Skeletal muscle tissue (tissue), 4 donors: ENCODE measurements around the gene MZF1. TPM values are rescaled to one million over a fixed set of nuclear protein-coding genes. Genes with fewer than 3 reads are reported as not detected.

Experiments used
- H3K27ac ChIP-seq: one replicate; pipeline ENCODE4 v1.7.0; 2013; ENCODE audit warnings: mild to moderate bottlenecking, low read depth, low read length, inconsistent platforms
- H3K27me3 ChIP-seq, 3 donors: one replicate each; pipeline ENCODE4 v1.7.0; 2013; ENCODE audit warnings: low read length in 3 of 3; ENCODE audit not compliant: control insufficient read depth in 3 of 3, insufficient read depth in 3 of 3
- H3K36me3 ChIP-seq, 3 donors: one replicate each; pipeline ENCODE4 v1.7.0; 2013; ENCODE audit warnings: low read length in 3 of 3; ENCODE audit not compliant: control insufficient read depth in 3 of 3, insufficient read depth in 3 of 3
- H3K4me1 ChIP-seq, 3 donors: one replicate each; pipeline ENCODE4 v1.7.0; 2013; ENCODE audit warnings: low read length in 3 of 3, mild to moderate bottlenecking in 3 of 3; ENCODE audit not compliant: control insufficient read depth in 3 of 3, insufficient read depth in 3 of 3
- H3K4me3 ChIP-seq, 3 donors: one replicate each; pipeline ENCODE4 v1.7.0; 2013; ENCODE audit warnings: low read length in 3 of 3
- H3K9ac ChIP-seq, 3 donors: one replicate each; pipeline ENCODE4 v1.7.0; 2013; ENCODE audit warnings: low read length in 3 of 3, mild to moderate bottlenecking in 3 of 3, moderate library complexity in 2 of 3, low read depth in 1 of 3
- H3K9me3 ChIP-seq, 3 donors: one replicate each; pipeline ENCODE4 v1.7.0; 2013; ENCODE audit warnings: low read length in 3 of 3; ENCODE audit not compliant: control insufficient read depth in 3 of 3
- total RNA-seq: library from RNA; depleted of rRNA; stranded (reverse); fragments of >200 nt; gene quantifications from one replicate; pipeline ENCODE4 v1.2.3, GENCODE V29; 2014
- donor health status: Osteomylitis.

The MZF1 gene
- total RNA-seq, 1 donor from 2014 or later, result 6.8 TPM

DNA sequence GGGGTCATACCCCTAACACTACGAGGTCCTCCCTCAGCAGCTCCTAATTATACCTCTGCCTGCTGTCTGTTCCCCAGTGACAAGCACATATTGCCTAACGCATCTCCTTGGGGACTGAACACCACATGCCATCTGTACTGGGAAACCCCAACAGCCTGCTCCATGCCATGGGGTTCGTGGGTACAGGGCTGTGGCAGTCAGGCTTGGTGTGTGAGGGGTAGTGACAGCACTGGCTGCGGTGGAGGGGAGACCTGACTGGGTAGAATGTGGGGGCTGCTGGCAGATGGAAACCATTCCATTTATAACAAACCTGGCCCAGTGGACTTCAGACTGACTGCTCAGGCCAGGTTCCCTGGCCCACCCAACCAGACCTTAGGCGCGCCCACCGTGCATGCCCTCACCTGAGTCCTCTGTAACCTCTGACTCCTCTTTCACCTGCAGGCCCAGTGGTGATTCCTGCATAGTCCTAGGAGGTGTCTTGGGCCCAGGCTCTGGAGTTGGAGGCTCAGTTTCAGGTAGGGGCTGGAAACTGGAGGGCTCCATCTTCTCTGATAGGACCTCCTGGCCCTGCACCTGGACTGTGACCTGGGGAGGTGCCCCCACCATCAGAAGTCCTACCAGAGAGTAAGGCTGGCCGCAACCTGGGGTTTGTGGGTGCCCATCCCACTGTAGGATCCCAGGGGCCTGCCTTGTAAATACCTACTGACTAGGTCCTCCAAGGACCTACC lies 3.0 kb downstream of the MZF1 start:
- Histone ChIP-seq H3K36me3 (peaks cover 21 to 30% (median 27%) of the 10 kb centered on the region in 3 donors), H3K4me3 (no peak overlapping the region), H3K4me1 (peaks cover 10 to 22% (median 19%) of the 10 kb centered on the region in 3 donors), H3K9ac (no peak overlapping the region), H3K27me3 (no peaks in the 10 kb centered on the region), H3K9me3 (no peaks in the 10 kb centered on the region), H3K27ac (no peak overlapping the region)

DNA sequence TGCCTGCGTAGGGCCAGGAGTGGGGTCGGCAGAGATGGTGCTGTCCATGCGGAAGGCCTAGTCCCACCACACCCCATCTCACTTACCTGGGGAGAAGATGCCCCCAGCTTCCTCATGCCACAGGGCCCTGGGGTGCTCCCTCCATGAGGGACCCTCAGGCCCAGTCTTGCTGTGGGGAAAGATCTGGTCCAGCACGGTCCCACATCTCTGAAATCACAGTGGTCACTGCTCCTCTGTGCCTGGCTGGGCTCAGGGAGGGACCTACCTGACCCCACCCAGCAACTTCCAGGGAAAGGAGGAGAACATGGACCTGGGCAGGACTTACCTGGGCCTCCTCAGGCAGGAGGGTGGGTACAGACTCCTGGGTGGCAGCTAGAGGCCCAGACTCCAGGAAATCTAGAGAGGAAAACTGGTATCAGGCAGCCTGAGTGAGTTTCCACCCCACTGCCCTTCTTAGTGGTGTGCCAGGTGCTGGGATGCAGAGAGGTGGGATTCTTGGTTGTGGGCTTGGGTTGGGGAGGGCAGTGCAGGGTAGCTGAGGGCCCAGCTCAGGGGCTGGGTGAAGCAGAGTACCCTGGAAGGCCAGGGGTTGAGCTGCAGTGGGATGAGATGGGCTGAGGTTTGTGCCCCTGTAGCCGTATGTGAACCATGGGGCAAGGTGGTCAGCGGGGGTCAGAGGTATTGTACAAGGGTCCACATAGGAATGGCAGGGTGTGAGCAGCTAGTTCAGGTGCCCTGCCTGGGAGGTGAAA lies 3.8 kb downstream of the MZF1 start:
- H3K27me3 ChIP-seq, result no peaks in the 10 kb centered on the region
- no peak overlapping the region for H3K27ac ChIP-seq
- H3K4me3 ChIP-seq, result no peak overlapping the region
- H3K9ac ChIP-seq, result no peak overlapping the region
- peaks cover 21 to 30% (median 27%) of the 10 kb centered on the region in 3 donors for H3K36me3 ChIP-seq
- peaks cover 10 to 20% (median 16%) of the 10 kb centered on the region in 3 donors for H3K4me1 ChIP-seq
- no peaks in the 10 kb centered on the region for H3K9me3 ChIP-seq

DNA sequence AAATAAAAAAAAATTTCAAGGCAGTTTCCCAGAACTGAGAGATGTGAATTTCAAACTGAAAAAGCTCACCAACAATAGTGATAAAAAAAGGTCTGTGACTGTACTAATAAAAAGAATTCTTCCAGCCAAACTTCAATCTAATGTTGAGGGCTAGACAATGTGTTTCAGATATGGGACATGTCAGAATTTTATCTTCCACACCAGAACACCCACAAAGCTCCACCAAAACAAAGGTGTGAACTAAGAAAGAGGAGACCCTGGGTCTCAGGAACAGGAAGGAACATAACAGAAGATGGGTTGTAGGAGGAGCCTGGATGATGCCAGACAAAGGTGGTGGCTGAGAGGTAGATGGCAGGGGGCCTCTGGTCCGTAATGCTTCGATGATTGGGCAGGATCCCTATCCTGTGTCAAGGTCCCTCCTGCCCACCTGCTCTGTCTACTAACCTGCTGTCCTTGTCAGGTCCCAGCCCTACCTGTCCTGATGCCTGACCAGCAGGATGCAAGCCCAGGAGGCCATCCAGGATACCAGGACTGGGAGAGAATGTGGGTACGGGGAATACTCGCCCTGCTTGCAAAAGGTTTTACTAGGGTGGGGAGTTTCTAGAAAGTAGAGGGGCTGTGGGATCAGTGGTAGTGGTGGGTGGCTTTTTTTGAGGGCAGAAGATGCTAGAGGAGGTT lies 4.5 kb downstream of the MZF1 start:
- Histone ChIP-seq H3K27ac (no peak overlapping the region), H3K36me3 (peaks cover 21 to 30% (median 27%) of the 10 kb centered on the region in 3 donors), H3K9me3 (no peaks in the 10 kb centered on the region), H3K9ac (peak overlapping the region in 1 of 3 donors; percentile 3), H3K27me3 (no peaks in the 10 kb centered on the region), H3K4me1 (peaks cover 9 to 16% (median 15%) of the 10 kb centered on the region in 3 donors), H3K4me3 (no peak overlapping the region)

DNA sequence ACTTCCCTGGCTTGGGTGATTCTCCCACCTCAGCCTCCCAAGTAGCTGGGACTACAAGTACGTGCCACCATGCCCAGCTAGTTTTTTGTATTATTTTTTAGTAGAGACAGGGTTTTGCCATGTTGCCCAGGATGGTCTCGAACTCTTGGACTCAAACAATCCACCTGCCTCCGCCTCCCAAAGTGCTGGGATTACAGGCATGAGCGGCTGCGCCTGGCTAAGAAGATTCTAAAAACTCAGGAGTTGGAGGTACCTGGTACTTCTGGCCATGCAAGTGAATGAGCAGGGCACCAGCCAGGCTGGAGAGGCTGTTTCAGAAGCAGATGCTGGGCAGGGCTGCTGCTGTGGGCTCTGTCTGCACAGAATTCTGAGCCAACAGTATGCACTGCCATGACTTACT lies 6.1 kb downstream of the MZF1 start:
- Histone ChIP-seq H3K27me3 (no peaks in the 10 kb centered on the region), H3K27ac (no peak overlapping the region), H3K9ac (no peak overlapping the region), H3K9me3 (no peaks in the 10 kb centered on the region), H3K4me1 (peaks cover 18 to 23% (median 23%) of the 10 kb centered on the region in 3 donors), H3K36me3 (peaks cover 21 to 30% (median 27%) of the 10 kb centered on the region in 3 donors), H3K4me3 (no peak overlapping the region)

DNA sequence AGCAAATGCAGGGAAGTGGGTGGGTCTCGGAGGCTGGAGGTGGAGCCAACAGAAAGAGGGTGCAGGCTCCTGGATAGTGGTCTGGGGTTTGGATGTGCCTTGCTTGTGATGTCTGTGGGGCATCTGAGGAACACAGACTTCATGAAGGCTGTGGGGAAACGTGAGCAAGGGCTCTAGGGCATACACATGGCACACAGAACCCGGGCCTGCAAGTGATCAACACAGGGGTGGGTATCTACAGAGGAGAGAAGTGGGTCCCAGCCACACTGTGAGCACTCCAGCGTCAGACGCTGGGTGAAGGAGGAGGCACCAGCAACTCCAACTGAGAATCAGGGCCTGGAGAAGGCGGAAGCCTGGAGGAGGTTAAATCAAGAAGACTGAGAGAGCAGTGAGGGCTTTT lies 9.3 kb downstream of the MZF1 start:
- no peaks in the 10 kb centered on the region for H3K27me3 ChIP-seq
- H3K9ac ChIP-seq, result peak overlapping the region; percentile 65 to 82 (median 70)
- peak overlapping the region in 1 of 3 donors; percentile 22 for H3K4me3 ChIP-seq
- no peaks in the 10 kb centered on the region for H3K9me3 ChIP-seq
- H3K4me1 ChIP-seq, result peaks cover 36 to 50% (median 43%) of the 10 kb centered on the region in 3 donors
- H3K36me3 ChIP-seq, result peaks cover 6 to 8% (median 8%) of the 10 kb centered on the region in 3 donors
- no peak overlapping the region for H3K27ac ChIP-seq

DNA sequence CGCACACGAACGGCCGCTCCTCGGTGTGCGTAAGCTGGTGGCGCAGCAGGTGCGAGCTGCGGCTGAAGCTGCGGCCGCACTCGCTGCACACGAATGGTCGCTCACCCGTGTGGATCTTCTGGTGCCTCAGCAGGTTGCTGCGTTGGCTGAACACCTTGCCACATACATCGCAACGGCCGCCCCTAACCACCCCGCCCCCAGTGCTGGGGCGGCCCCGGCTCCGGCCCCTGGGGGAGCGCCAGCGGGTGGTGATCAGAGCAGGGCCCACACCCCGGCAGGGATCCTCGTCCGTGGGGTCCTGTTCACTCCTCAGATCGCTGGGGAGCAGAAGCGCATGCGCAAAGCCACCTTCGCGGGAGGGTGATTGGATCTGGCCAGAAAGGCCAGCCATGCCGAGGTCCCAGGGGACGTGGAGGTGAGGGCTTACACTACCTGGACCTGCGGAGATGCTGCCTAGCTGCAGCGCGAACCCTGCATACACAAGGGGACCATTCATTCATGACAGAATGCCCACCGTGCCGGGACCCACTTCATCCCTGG lies 10.0 kb downstream of the MZF1 start:
- H3K4me3 ChIP-seq, result peak overlapping the region; percentile 67 to 79 (median 79)
- H3K27ac ChIP-seq, result no peak overlapping the region
- no peaks in the 10 kb centered on the region for H3K9me3 ChIP-seq
- no peaks in the 10 kb centered on the region for H3K27me3 ChIP-seq
- H3K9ac ChIP-seq, result peak overlapping the region; percentile 65 to 82 (median 70)
- H3K36me3 ChIP-seq, result peaks cover 4% of the 10 kb centered on the region in 3 donors
- H3K4me1 ChIP-seq, result peaks cover 36 to 50% (median 43%) of the 10 kb centered on the region in 3 donors

DNA sequence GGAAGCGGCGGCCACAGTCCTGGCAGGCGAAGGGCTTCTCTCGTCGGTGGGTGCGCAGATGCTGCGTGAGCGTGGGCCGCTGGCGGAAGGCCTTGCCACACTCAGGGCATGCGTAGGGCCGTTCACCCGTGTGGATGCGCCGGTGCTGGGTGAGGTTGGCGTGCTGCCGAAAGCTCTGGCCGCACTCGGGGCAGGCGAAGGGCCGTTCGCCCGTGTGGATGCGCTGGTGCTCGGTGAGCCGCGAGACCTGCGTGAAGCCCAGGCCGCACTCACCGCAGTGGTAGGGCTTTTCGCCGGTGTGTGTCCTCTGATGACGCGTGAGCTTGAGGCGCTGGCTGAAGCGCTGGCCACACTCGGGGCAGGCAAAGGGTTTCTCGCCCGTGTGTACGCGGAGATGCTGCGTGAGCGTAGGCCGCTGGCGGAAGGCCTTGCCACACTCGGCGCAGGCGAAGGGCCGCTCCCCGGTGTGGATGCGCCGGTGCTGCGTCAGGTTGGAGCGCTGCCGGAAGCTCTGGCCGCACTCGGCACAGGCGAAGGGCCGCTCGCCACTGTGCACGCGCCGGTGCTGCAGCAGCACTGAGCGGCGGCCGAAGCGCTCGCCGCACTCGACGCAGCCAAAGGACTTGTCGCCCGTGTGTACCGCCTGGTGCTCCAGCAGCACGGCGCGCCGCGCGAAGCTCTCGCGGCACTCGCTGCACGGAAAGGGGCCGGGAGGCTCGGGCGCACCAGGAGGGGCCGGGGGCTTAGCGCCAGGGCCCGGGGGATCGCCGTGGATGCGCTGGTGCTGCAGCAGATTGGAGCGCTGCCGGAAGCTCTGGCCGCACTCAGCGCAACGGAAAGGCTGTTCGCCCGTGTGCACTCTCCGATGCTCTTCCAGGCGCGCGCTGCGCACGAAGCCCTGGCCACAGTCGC lies 10.8 kb downstream of the MZF1 start:
- Histone ChIP-seq H3K9ac (peak overlapping the region; percentile 65 to 82 (median 70)), H3K9me3 (no peaks in the 10 kb centered on the region), H3K4me3 (peak overlapping the region; percentile 67 to 79 (median 79)), H3K4me1 (peaks cover 40 to 55% (median 48%) of the 10 kb centered on the region in 3 donors), H3K36me3 (peaks cover 1 to 4% (median 4%) of the 10 kb centered on the region in 3 donors), H3K27ac (no peak overlapping the region), H3K27me3 (no peaks in the 10 kb centered on the region)

DNA sequence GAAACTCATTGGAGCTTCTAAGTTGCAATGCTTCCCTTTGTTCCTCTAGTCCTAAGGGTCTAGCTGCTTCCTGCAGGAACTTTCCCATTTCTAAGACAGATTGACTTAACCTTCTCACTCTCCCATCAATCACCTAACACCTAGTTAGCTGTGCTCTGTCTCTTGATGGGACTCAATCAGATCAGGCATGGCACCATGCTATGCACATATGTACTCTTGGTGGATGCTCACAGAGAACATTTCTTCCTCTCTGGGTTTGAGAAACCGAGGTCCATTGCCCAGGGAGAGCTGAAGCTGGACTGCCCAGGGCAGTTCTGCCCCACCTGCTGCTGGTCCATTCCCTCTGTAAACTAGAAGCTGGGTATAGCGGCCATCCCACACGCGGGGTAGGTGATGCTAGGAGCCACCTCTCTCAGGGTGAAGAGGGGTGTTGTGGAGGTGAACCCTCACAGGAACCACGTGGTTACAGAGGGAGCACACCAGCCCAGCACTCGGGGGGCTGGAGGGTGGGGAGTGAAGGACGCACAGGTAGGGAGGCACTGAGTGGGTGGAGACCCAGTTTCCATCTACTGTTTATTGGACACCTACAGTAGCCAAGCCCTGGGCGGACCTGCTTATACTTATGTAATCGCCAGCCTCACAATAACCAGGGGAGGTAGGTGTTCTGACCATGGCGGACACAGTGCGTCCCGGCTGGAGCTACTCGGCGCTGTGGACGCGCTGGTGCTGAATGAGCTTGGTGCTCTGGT lies 11.6 kb downstream of the MZF1 start:
- Histone ChIP-seq H3K4me3 (peak overlapping the region; percentile 67 to 79 (median 79)), H3K27me3 (no peaks in the 10 kb centered on the region), H3K9ac (peak overlapping the region; percentile 65 to 82 (median 70)), H3K9me3 (no peaks in the 10 kb centered on the region), H3K4me1 (peaks cover 49 to 63% (median 56%) of the 10 kb centered on the region in 3 donors), H3K27ac (no peak overlapping the region), H3K36me3 (peaks cover 2 to 5% (median 3%) of the 10 kb centered on the region in 3 donors)
